H1 (cell line): ENCODE data around the gene RRP1. TPM values are rescaled to one million over a fixed set of nuclear protein-coding genes. Genes with fewer than 3 reads are reported as not detected.

Experiments
- FOSL1 ChIP-seq: IDR thresholded peaks from 2 replicates; pipeline ENCODE4 v1.6.1; 2011; ENCODE audit warnings: mild to moderate bottlenecking, low read depth, low read length, moderate library complexity; ENCODE audit not compliant: insufficient read depth
- NANOG ChIP-seq: IDR thresholded peaks from 2 replicates; pipeline ENCODE4 v1.6.1; 2011; ENCODE audit warnings: low read length, low read depth, mild to moderate bottlenecking, inconsistent platforms; ENCODE audit not compliant: insufficient read depth, poor library complexity, severe bottlenecking
- PHF8 ChIP-seq: fragments of 200-600 bp; sonication (generic); conservative IDR thresholded peaks from 2 replicates; pipeline ENCODE4 v1.7.1; 2012; ENCODE audit warnings: low read depth, mild to moderate bottlenecking, inconsistent platforms, low read length, moderate library complexity
- RNF2 ChIP-seq: fragments of 200-900, 300-1000 bp; sonication (generic); IDR thresholded peaks from 2 replicates; pipeline ENCODE4 v1.7.1; 2016; ENCODE audit warnings: borderline replicate concordance, low read depth, mild to moderate bottlenecking, antibody characterized with exemption, low read length; ENCODE audit not compliant: poor library complexity, severe bottlenecking; ENCODE audit errors: missing control alignments
- TEAD4 ChIP-seq: IDR thresholded peaks from 2 replicates; pipeline ENCODE4 v1.6.1; 2012; ENCODE audit warnings: low read depth, low read length, inconsistent platforms, mixed read lengths
- polyA plus RNA-seq, 7 experiments: library from polyadenylated mRNA; depleted of rRNA in 3 of 7; stranded (reverse) in 5 of 7; unstranded in 2 of 7; fragments of >200 nt in 5 of 7; fragments of 200-250 nt in 2 of 7; gene quantifications; 1 replicate in 5 of 7; 2 replicates in 1 of 7; 4 replicates in 1 of 7; pipeline versions ENCODE4 v1.2.1 to v1.2.3, GENCODE V29; 2011 to 2013; ENCODE audit warnings: missing spikeins in 2 of 7, mixed read lengths in 2 of 7
- total RNA-seq: library from RNA; stranded (reverse); fragmentation: NEBNext Ultra II Directional; extraction: Animal tissue kit (Norgen Biotek cat#: 25700); gene quantifications from 2 replicates; pipeline ENCODE4 v1.2.1, GENCODE V29; 2021
- TF ChIP-seq, protein P1 (sequence below), 3 experiments: IDR thresholded peaks; 1 replicate in 2 of 3; 2 replicates in 1 of 3; pipeline versions ENCODE4 v1.5.1 to v1.6.1; 2011; ENCODE audit warnings: low read length in 3 of 3, mild to moderate bottlenecking in 3 of 3, inconsistent platforms in 2 of 3, low read depth in 1 of 3, moderate library complexity in 1 of 3; ENCODE audit not compliant: insufficient read depth in 1 of 3; ENCODE audit errors: control extremely low read depth in 1 of 3

RRP1 gene
- total and polyA plus RNA-seq, 2 of the 8 experiments (the other 6 are each of a cell fraction or from before 2014, with no cell fraction given) = 11.6 to 55.2 TPM

DNA sequence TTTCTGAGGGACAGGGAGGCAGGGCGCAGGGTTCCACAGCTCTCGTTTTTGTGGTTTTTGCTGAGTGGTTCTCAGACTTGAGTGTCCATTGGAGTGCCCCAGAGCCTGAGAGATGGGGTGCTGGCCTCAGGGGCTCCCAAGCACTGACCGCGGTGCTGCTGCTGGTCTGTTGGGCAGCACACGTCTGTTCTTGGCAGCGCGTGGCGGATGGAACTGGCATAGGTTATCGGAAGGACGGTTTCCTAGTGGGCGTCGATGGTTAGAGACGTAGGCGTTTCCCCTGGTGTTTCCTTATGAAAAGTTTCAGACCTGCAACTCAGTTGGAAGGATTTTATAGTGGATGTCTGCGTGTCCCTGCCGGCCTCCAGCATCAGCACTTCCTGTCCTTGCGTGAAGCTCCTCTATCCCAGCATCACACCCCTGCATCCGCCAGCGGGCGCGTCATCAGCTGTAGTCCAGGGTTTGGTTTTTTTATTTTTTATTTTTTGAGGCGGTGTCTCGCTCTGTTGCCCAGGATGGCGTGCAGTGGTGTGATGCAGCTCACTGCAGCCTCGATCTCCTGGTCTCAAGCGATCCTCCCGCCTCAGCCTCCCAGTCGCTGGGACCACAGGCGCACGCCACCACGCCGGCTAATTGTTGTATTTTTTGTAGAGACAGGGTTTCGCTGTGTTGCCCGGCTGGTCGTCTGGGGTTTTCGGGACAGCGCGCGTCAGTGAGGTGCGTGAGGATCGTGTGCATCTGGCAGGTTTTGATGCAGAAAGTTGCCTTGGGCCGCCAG, 11.8 kb downstream of the RRP1 start (continued):
- no peak for TF ChIP-seq TEAD4
- TF ChIP-seq RNF2 = no peak
- TF ChIP-seq, protein P1, sequence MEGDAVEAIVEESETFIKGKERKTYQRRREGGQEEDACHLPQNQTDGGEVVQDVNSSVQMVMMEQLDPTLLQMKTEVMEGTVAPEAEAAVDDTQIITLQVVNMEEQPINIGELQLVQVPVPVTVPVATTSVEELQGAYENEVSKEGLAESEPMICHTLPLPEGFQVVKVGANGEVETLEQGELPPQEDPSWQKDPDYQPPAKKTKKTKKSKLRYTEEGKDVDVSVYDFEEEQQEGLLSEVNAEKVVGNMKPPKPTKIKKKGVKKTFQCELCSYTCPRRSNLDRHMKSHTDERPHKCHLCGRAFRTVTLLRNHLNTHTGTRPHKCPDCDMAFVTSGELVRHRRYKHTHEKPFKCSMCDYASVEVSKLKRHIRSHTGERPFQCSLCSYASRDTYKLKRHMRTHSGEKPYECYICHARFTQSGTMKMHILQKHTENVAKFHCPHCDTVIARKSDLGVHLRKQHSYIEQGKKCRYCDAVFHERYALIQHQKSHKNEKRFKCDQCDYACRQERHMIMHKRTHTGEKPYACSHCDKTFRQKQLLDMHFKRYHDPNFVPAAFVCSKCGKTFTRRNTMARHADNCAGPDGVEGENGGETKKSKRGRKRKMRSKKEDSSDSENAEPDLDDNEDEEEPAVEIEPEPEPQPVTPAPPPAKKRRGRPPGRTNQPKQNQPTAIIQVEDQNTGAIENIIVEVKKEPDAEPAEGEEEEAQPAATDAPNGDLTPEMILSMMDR (IDR thresholded peaks at IDR 0.05; ENCODE audit: control extremely low read depth in 1 of 3, insufficient read depth in 1 of 3, low read depth in 1 of 3, low read length in 3 of 3) = no peak
- no peak for TF ChIP-seq PHF8
- no peak for TF ChIP-seq NANOG
- no peak for TF ChIP-seq FOSL1
